PC-9 (cell line): ENCODE results near the gene ZGLP1.

Experiments
- CTCF ChIP-seq: fragments of 200-600 bp; sonication (generic); conservative IDR thresholded peaks from 2 replicates; pipeline ENCODE4 v1.6.1; 2017; ENCODE audit warnings: mixed run types, antibody characterized with exemption, mild to moderate bottlenecking, moderate library complexity
- EZH2 ChIP-seq: fragments of 200-600 bp; sonication (generic); IDR thresholded peaks from 2 replicates; pipeline ENCODE4 v1.8.0; 2017; ENCODE audit warnings: antibody characterized with exemption, low read depth

GRCh38 chr19:10335352-10335985, 25.9 kb upstream of the ZGLP1 start:
- TF ChIP-seq CTCF (no peak), EZH2 (no peak)
